Activated naive CD4-positive, alpha-beta T cell treated with anti-CD3 and anti-CD28 coated beads, Interleukin-2, amount 50 U/mL, for 72 hours (primary cell): ENCODE data around the gene LMOD2. TPM values are rescaled to one million over a fixed set of nuclear protein-coding genes. Genes with fewer than 3 reads are reported as not detected.
"Not testable (repeated sequence)": the region's sequence is repeated elsewhere in the genome, so short reads cannot be mapped to it uniquely, and the experiment has no call there.

ENCODE experiments used
- ATAC-seq, 2 donors: fragments of 150-1000 bp; cut with Tn5 transposase; 2 replicates each; pipeline ENCODE4 v1.10.0; 2021; ENCODE audit warnings: mild to moderate bottlenecking in 2 of 2, moderate library complexity in 2 of 2
- DNase-seq, 2 donors: peaks; one replicate each; pipeline ENCODE4 v3.0.0; 2021 to 2022; ENCODE audit warnings: low spot score in 2 of 2
- H3K27ac Mint-ChIP-seq, 2 donors: one replicate each; pipeline ENCODE4 v1.8.0; 2022; ENCODE audit warnings: mild to moderate bottlenecking in 2 of 2, mixed read lengths in 2 of 2
- H3K36me3 Mint-ChIP-seq, 2 donors: one replicate each; pipeline ENCODE4 v1.8.0; 2022; ENCODE audit warnings: mixed read lengths in 2 of 2
- H3K9me3 Mint-ChIP-seq, 2 donors: one replicate each; pipeline ENCODE4 v1.8.0; 2022; ENCODE audit warnings: mixed read lengths in 2 of 2
- total RNA-seq, 2 donors: library from RNA; stranded (reverse); gene quantifications; one replicate each; pipeline ENCODE4 v1.2.3, GENCODE V29; 2022

The LMOD2 gene
- total RNA-seq, 2 donors from 2014 or later = not detected

- not testable (repeated sequence) for H3K9me3 Mint-ChIP-seq, H3K36me3 Mint-ChIP-seq, ATAC-seq, H3K27ac Mint-ChIP-seq, DNase-seq
These were observed 21.6 kb upstream of the LMOD2 start for GRCh38 chr7:123634011-123634573.

- Mint-ChIP-seq H3K36me3 (no peaks in the 10 kb centered on the region), H3K27ac (no peak overlapping the region), H3K9me3 (no peaks in the 10 kb centered on the region)
- ATAC-seq (no peak), DNase-seq (no peak)
These were observed 19.9 kb upstream of the LMOD2 start for GRCh38 chr7:123635551-123636359.

GRCh38 chr7:123637203-123637602 lies 18.5 kb upstream of the LMOD2 start:
- Mint-ChIP-seq H3K9me3 (no peaks in the 10 kb centered on the region), H3K27ac (no peak overlapping the region), H3K36me3 (no peaks in the 10 kb centered on the region)
- DNase-seq (no peak), ATAC-seq (no peak)

- no peak for DNase-seq
- H3K36me3 Mint-ChIP-seq = no peaks in the 10 kb centered on the region
- H3K27ac Mint-ChIP-seq = no peak overlapping the region
- ATAC-seq = no peak
- no peaks in the 10 kb centered on the region for H3K9me3 Mint-ChIP-seq
These were observed 17.8 kb upstream of the LMOD2 start for GRCh38 chr7:123637878-123638277.

- Mint-ChIP-seq H3K27ac (no peak overlapping the region), H3K9me3 (no peaks in the 10 kb centered on the region), H3K36me3 (no peaks in the 10 kb centered on the region)
- ATAC-seq = no peak
- no peak for DNase-seq
These were observed 16.0 kb upstream of the LMOD2 start for GRCh38 chr7:123639631-123640030.

GRCh38 chr7:123640583-123640982 lies 15.1 kb upstream of the LMOD2 start:
- Mint-ChIP-seq H3K27ac (no peak overlapping the region), H3K9me3 (no peaks in the 10 kb centered on the region), H3K36me3 (no peaks in the 10 kb centered on the region)
- DNase-seq (no peak), ATAC-seq (no peak)

GRCh38 chr7:123641901-123642300 lies 13.8 kb upstream of the LMOD2 start:
- DNase-seq (no peak), ATAC-seq (no peak)
- Mint-ChIP-seq H3K9me3 (no peaks in the 10 kb centered on the region), H3K27ac (no peak overlapping the region), H3K36me3 (no peaks in the 10 kb centered on the region)

- no peak overlapping the region for H3K27ac Mint-ChIP-seq
- no peaks in the 10 kb centered on the region for H3K36me3 Mint-ChIP-seq
- no peak for ATAC-seq
- DNase-seq = no peak
- H3K9me3 Mint-ChIP-seq = no peaks in the 10 kb centered on the region
These were observed 11.9 kb upstream of the LMOD2 start for GRCh38 chr7:123643495-123644441.

- no peaks in the 10 kb centered on the region for H3K36me3 Mint-ChIP-seq
These were observed 10.2 kb upstream of the LMOD2 start for GRCh38 chr7:123645516-123645915.

GRCh38 chr7:123647106-123647730 lies 8.4 kb upstream of the LMOD2 start:
- DNase-seq (no peak), ATAC-seq (no peak)
- no peaks in the 10 kb centered on the region for H3K9me3 Mint-ChIP-seq
- H3K27ac Mint-ChIP-seq = no peak overlapping the region
- no peaks in the 10 kb centered on the region for H3K36me3 Mint-ChIP-seq

More at GRCh38 chr7:123645516-123645915, 10.2 kb upstream of the LMOD2 start:
- Mint-ChIP-seq H3K27ac (no peak overlapping the region), H3K9me3 (no peaks in the 10 kb centered on the region)
- ATAC-seq (no peak), DNase-seq (no peak)

- ATAC-seq (no peak), DNase-seq (no peak)
- Mint-ChIP-seq H3K36me3 (no peaks in the 10 kb centered on the region), H3K27ac (no peak overlapping the region), H3K9me3 (no peaks in the 10 kb centered on the region)
These were observed 5.7 kb upstream of the LMOD2 start for GRCh38 chr7:123649964-123650363.

- no peak overlapping the region for H3K27ac Mint-ChIP-seq
- no peaks in the 10 kb centered on the region for H3K9me3 Mint-ChIP-seq
- no peak for DNase-seq
- no peaks in the 10 kb centered on the region for H3K36me3 Mint-ChIP-seq
- no peak for ATAC-seq
These were observed 5.1 kb upstream of the LMOD2 start for GRCh38 chr7:123650595-123650994.

GRCh38 chr7:123652406-123652805 lies 3.3 kb upstream of the LMOD2 start:
- no peak overlapping the region for H3K27ac Mint-ChIP-seq
- no peaks in the 10 kb centered on the region for H3K9me3 Mint-ChIP-seq
- no peak for ATAC-seq
- no peak for DNase-seq
- H3K36me3 Mint-ChIP-seq = no peaks in the 10 kb centered on the region

- H3K36me3 Mint-ChIP-seq = no peaks in the 10 kb centered on the region
- no peak overlapping the region for H3K27ac Mint-ChIP-seq
- ATAC-seq (no peak), DNase-seq (no peak)
- no peaks in the 10 kb centered on the region for H3K9me3 Mint-ChIP-seq
These were observed 2.5 kb upstream of the LMOD2 start for GRCh38 chr7:123653162-123653561.

GRCh38 chr7:123656544-123657303 lies 1.1 kb downstream of the LMOD2 start:
- Mint-ChIP-seq H3K27ac (no peak overlapping the region), H3K36me3 (no peaks in the 10 kb centered on the region), H3K9me3 (no peaks in the 10 kb centered on the region)
- DNase-seq (no peak), ATAC-seq (no peak)

- no peak for ATAC-seq
- H3K36me3 Mint-ChIP-seq = no peaks in the 10 kb centered on the region
These were observed 1.6 kb downstream of the LMOD2 start for GRCh38 chr7:123657304-123657685.

More at GRCh38 chr7:123657304-123657685, 1.6 kb downstream of the LMOD2 start:
- no peak for DNase-seq
- H3K27ac Mint-ChIP-seq = no peak overlapping the region
- no peaks in the 10 kb centered on the region for H3K9me3 Mint-ChIP-seq
